HepG2 (cell line): ENCODE results near the gene GINM1. TPM values are rescaled to one million over a fixed set of nuclear protein-coding genes. Genes with fewer than 3 reads are reported as not detected.
A peak's percentile ranks its signal among the peaks of the same experiment; 100 is the strongest.

Source experiments
- AGO1 ChIP-seq: fragments of 200-400 bp; formaldehyde crosslinking; IDR thresholded peaks from 2 replicates; pipeline ENCODE4 v1.6.1; 2017; ENCODE audit warnings: mild to moderate bottlenecking, low read depth, low read length, moderate library complexity; ENCODE audit not compliant: poor library complexity, severe bottlenecking
- HDAC1 ChIP-seq: sonication (generic); formaldehyde crosslinking; IDR thresholded peaks from 2 replicates; pipeline ENCODE4 v1.5.1; 2020; ENCODE audit warnings: mild to moderate bottlenecking, missing genetic modification reagents
- HNRNPL ChIP-seq: fragments of 200-400 bp; formaldehyde crosslinking; IDR thresholded peaks from 2 replicates; pipeline ENCODE4 v1.6.1; 2017; ENCODE audit warnings: mild to moderate bottlenecking, low read depth, low read length
- KDM3A ChIP-seq: IDR thresholded peaks from 2 replicates; pipeline ENCODE4 v1.6.1; 2018; ENCODE audit warnings: low read depth, missing compliant biosample characterization
- KDM5B ChIP-seq: sonication (generic); formaldehyde crosslinking; IDR thresholded peaks from 2 replicates; pipeline ENCODE4 v1.4.0; 2020; ENCODE audit warnings: missing genetic modification reagents, mild to moderate bottlenecking, borderline replicate concordance
- NFE2 ChIP-seq: sonication (generic); formaldehyde crosslinking; IDR thresholded peaks from 2 replicates; pipeline ENCODE4 v1.4.0; 2020; ENCODE audit warnings: missing genetic modification reagents
- SYNCRIP ChIP-seq: fragments of 200-400 bp; formaldehyde crosslinking; IDR thresholded peaks from 2 replicates; pipeline ENCODE4 v1.6.1; 2018; ENCODE audit warnings: mild to moderate bottlenecking, low read depth, low read length; ENCODE audit not compliant: insufficient read depth
- ZNF546 ChIP-seq: sonication (generic); formaldehyde crosslinking; conservative IDR thresholded peaks from 2 replicates; pipeline ENCODE4 v1.8.1; 2023; ENCODE audit warnings: mild to moderate bottlenecking, missing genetic modification reagents
- polyA plus RNA-seq, 8 experiments: library from polyadenylated mRNA; depleted of rRNA in 3 of 8; stranded (reverse) in 7 of 8; unstranded in 1 of 8; fragments of >200 nt; fragmentation: Illumina TruSeq in 4 of 8; extraction: Trizol in 4 of 8; gene quantifications; 2 replicates each; pipeline versions ENCODE4 v1.2.1 to v1.2.3, GENCODE V29; 2011 to 2016; ENCODE audit warnings: low read depth in 4 of 8, missing spikeins in 1 of 8, mixed read lengths in 1 of 8; ENCODE audit not compliant: insufficient read depth in 1 of 8
- total RNA-seq, 5 experiments: library from RNA; depleted of rRNA; stranded (reverse); fragments of >200 nt; fragmentation: Illumina TruSeq; extraction: Trizol; gene quantifications; 2 replicates each; pipeline ENCODE4 v1.2.3, GENCODE V29; 2016; ENCODE audit warnings: low read depth in 1 of 5
- TF ChIP-seq, protein P1 (sequence below), 2 experiments: IDR thresholded peaks; 2 replicates each; pipeline ENCODE4 v1.6.1; 2011 to 2012; ENCODE audit warnings: low read length in 2 of 2, borderline replicate concordance in 1 of 2, low read depth in 1 of 2, mild to moderate bottlenecking in 1 of 2, moderate library complexity in 1 of 2
- TF ChIP-seq, protein P2 (sequence below): sonication (generic); formaldehyde crosslinking; IDR thresholded peaks from 2 replicates; pipeline ENCODE4 v1.4.0; 2020; ENCODE audit warnings: mild to moderate bottlenecking, low read depth, missing genetic modification reagents
- TF ChIP-seq, protein P3 (sequence below): sonication (generic); formaldehyde crosslinking; IDR thresholded peaks from 2 replicates; pipeline ENCODE4 v1.5.1; 2020; ENCODE audit warnings: mild to moderate bottlenecking, missing genetic modification reagents, moderate library complexity
- TF ChIP-seq, protein P4 (sequence below): sonication (generic); formaldehyde crosslinking; IDR thresholded peaks from 2 replicates; pipeline ENCODE4 v1.4.0; 2020; ENCODE audit warnings: missing genetic modification reagents, borderline replicate concordance
- TF ChIP-seq, protein P5 (sequence below): sonication (generic); formaldehyde crosslinking; IDR thresholded peaks from 2 replicates; pipeline ENCODE4 v1.4.0; 2020; ENCODE audit warnings: missing genetic modification reagents

Gene GINM1
- total and polyA plus RNA-seq, 2 of the 13 experiments (the other 11 are each of a cell fraction or from before 2014, with no cell fraction given) = 19.4 to 27.5 TPM

DNA sequence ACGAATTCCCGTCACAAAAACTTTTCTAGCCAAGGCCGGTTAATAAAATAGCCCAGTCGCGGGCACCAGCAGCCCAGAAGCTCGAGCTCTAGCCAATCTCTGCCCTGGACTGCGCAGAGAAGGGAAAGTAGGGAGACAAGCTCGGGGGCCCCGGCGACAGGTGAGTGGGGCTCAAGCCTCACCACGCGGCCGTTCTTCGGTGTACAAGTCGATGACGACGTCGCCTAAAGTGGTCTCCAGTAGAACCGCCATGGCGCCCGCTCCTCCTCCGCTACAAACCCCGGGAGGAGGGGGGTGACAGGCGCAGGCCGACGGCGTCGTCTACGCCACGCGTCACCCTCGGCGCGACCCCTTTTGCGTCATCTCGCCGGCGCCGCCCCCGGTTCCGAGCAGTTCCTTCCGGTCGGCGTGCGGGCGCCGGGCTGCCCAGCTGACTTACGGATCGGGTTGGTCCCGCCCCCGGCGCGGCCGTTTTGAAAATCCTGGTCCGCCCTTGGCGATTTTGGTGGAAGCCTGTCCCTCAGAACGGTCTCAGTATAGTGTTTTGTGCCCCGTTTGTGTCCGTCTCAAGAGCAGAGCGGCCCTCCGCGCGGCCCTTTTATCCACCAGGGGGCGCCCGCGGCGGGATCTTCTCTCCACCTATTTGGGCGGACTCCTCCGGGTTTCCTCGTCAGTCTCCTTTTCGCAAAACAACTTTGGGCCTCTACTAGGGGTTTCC lies 20.3 kb upstream of the GINM1 start, which contains the start of gene PPIL4 (continued):
- TF ChIP-seq, protein P1, sequence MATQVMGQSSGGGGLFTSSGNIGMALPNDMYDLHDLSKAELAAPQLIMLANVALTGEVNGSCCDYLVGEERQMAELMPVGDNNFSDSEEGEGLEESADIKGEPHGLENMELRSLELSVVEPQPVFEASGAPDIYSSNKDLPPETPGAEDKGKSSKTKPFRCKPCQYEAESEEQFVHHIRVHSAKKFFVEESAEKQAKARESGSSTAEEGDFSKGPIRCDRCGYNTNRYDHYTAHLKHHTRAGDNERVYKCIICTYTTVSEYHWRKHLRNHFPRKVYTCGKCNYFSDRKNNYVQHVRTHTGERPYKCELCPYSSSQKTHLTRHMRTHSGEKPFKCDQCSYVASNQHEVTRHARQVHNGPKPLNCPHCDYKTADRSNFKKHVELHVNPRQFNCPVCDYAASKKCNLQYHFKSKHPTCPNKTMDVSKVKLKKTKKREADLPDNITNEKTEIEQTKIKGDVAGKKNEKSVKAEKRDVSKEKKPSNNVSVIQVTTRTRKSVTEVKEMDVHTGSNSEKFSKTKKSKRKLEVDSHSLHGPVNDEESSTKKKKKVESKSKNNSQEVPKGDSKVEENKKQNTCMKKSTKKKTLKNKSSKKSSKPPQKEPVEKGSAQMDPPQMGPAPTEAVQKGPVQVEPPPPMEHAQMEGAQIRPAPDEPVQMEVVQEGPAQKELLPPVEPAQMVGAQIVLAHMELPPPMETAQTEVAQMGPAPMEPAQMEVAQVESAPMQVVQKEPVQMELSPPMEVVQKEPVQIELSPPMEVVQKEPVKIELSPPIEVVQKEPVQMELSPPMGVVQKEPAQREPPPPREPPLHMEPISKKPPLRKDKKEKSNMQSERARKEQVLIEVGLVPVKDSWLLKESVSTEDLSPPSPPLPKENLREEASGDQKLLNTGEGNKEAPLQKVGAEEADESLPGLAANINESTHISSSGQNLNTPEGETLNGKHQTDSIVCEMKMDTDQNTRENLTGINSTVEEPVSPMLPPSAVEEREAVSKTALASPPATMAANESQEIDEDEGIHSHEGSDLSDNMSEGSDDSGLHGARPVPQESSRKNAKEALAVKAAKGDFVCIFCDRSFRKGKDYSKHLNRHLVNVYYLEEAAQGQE (IDR thresholded peaks at IDR 0.05; ENCODE audit: borderline replicate concordance in 1 of 2, low read depth in 1 of 2, low read length in 2 of 2) = 0 out of 4 replicates have a peak, but pooled peaks of 1 of the 2 experiments have one; percentile 59
- TF ChIP-seq HDAC1 (CRISPR knock-in tag) (peak; percentile 99), KDM5B (CRISPR knock-in tag) (peak; percentile 84), KDM3A (CRISPR knock-in tag) (peak; percentile 96), SYNCRIP (no peak), ZNF546 (CRISPR knock-in tag) (0 out of 2 replicates have a peak, but pooled peaks have one; percentile 74), NFE2 (CRISPR knock-in tag) (no peak), AGO1 (peak; percentile 75), HNRNPL (0 out of 2 replicates have a peak, but pooled peaks have one; percentile 31)
- TF ChIP-seq, protein P2, sequence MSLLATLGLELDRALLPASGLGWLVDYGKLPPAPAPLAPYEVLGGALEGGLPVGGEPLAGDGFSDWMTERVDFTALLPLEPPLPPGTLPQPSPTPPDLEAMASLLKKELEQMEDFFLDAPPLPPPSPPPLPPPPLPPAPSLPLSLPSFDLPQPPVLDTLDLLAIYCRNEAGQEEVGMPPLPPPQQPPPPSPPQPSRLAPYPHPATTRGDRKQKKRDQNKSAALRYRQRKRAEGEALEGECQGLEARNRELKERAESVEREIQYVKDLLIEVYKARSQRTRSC = no peak
- TF ChIP-seq, protein P3, sequence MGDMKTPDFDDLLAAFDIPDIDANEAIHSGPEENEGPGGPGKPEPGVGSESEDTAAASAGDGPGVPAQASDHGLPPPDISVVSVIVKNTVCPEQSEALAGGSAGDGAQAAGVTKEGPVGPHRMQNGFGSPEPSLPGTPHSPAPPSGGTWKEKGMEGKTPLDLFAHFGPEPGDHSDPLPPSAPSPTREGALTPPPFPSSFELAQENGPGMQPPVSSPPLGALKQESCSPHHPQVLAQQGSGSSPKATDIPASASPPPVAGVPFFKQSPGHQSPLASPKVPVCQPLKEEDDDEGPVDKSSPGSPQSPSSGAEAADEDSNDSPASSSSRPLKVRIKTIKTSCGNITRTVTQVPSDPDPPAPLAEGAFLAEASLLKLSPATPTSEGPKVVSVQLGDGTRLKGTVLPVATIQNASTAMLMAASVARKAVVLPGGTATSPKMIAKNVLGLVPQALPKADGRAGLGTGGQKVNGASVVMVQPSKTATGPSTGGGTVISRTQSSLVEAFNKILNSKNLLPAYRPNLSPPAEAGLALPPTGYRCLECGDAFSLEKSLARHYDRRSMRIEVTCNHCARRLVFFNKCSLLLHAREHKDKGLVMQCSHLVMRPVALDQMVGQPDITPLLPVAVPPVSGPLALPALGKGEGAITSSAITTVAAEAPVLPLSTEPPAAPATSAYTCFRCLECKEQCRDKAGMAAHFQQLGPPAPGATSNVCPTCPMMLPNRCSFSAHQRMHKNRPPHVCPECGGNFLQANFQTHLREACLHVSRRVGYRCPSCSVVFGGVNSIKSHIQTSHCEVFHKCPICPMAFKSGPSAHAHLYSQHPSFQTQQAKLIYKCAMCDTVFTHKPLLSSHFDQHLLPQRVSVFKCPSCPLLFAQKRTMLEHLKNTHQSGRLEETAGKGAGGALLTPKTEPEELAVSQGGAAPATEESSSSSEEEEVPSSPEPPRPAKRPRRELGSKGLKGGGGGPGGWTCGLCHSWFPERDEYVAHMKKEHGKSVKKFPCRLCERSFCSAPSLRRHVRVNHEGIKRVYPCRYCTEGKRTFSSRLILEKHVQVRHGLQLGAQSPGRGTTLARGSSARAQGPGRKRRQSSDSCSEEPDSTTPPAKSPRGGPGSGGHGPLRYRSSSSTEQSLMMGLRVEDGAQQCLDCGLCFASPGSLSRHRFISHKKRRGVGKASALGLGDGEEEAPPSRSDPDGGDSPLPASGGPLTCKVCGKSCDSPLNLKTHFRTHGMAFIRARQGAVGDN = peak; percentile 89
- TF ChIP-seq, protein P4, sequence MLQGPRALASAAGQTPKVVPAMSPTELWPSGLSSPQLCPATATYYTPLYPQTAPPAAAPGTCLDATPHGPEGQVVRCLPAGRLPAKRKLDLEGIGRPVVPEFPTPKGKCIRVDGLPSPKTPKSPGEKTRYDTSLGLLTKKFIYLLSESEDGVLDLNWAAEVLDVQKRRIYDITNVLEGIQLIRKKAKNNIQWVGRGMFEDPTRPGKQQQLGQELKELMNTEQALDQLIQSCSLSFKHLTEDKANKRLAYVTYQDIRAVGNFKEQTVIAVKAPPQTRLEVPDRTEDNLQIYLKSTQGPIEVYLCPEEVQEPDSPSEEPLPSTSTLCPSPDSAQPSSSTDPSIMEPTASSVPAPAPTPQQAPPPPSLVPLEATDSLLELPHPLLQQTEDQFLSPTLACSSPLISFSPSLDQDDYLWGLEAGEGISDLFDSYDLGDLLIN (CRISPR knock-in tag) = 0 out of 2 replicates have a peak, but pooled peaks have one; percentile 87
- TF ChIP-seq, protein P5, sequence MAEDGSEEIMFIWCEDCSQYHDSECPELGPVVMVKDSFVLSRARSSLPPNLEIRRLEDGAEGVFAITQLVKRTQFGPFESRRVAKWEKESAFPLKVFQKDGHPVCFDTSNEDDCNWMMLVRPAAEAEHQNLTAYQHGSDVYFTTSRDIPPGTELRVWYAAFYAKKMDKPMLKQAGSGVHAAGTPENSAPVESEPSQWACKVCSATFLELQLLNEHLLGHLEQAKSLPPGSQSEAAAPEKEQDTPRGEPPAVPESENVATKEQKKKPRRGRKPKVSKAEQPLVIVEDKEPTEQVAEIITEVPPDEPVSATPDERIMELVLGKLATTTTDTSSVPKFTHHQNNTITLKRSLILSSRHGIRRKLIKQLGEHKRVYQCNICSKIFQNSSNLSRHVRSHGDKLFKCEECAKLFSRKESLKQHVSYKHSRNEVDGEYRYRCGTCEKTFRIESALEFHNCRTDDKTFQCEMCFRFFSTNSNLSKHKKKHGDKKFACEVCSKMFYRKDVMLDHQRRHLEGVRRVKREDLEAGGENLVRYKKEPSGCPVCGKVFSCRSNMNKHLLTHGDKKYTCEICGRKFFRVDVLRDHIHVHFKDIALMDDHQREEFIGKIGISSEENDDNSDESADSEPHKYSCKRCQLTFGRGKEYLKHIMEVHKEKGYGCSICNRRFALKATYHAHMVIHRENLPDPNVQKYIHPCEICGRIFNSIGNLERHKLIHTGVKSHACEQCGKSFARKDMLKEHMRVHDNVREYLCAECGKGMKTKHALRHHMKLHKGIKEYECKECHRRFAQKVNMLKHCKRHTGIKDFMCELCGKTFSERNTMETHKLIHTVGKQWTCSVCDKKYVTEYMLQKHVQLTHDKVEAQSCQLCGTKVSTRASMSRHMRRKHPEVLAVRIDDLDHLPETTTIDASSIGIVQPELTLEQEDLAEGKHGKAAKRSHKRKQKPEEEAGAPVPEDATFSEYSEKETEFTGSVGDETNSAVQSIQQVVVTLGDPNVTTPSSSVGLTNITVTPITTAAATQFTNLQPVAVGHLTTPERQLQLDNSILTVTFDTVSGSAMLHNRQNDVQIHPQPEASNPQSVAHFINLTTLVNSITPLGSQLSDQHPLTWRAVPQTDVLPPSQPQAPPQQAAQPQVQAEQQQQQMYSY (CRISPR knock-in tag) = no peak
